Stimulated activated CD8-positive, alpha-beta memory T cell treated with anti-CD3 and anti-CD28 coated beads, Interleukin-2, amount 100 ng/mL, for 48 hours (primary cell): ENCODE measurements around the gene FECH.

ENCODE experiments used
- DNase-seq, 2 donors: peaks; one replicate each; pipeline ENCODE4 v3.0.0-alpha.2; 2020; ENCODE audit warnings: low read depth in 2 of 2

The FECH gene

DNA sequence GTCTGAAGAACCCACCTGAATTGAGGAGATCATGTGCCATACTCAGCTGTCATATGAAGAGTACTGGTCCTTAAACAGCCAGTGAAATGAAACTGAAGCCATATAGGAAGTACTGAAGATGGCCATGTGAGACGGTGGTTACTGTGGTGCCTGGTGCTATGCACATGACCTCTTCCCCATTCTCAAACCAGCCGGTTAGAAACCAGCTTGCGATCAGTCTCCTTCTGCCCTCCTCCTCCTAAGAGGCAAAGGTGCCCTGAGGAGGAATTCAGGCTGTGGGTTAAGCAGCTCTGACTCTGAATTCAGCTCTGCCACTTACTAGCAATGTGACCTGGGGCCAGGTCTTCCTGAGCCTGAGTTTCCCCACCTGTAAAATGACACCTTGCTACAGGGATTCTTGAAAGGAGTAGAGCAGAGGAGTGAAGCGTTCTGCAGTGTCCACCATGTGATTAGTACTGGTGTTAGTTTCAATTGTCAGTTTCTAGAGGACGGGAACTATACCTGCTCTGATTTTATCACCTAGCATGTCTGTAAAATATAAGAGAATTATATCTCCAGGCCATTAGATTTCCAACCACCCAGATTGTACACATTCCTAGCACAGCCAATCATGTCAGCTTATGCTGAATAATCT lies 5.1 kb downstream of the FECH start:
- no peak for DNase-seq

DNA sequence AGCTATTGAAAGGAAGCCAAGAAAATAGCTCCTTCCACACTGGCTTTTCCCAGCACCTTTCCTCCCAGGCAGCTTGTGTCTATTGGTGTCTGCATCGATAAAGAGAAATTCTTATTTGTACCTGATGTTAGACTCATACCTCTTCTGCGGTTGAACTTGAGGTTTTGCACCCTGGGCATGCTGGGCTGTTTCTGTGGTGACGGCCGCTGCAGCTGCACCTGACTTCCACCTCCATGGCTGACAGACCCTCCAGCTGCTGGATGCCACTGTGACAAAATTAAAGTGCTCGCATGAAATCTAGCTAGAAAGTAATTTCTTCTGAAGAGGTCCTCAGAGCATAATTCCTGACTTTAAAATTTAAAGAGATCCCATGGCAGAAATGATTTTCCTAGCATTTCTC lies 6.6 kb downstream of the FECH start:
- DNase-seq, result no peak

DNA sequence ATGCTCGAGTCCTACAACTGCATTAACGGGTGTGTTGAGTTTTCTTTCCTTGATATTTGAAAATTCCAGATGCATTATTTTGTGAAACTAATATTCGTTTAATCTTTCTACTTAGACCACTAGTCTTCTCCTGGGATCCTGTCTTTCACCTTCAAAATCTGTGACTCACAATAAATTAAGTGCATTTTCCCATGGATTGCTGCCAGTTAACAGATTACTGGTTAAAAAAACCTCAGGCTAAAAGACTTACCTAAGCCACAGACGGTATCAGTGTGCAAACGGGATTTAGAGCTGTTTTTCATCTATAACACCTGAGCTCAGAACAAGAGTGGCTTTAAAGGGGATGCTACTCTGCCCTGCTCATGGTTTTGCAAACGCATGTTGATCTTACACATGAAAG lies 10.2 kb downstream of the FECH start:
- no peak for DNase-seq

DNA sequence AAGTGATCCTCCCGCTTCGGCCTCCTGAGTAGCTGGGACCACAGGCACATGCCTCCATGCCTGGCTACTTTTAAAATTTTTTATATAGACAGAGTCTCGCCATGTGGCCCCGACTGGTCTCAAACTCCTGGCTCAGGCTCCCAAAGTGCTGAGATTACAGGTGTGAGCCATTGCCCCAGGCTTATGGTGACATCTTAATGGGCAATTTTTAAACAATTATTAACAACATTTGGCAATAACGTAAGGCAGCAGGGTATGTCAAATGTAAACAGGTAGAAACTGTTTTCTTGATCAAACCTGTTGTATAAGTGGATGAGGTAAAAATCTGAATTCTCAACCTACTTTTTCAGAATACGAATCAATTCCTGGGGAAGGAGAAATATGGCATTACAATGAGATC lies 11.0 kb downstream of the FECH start:
- DNase-seq, result no peak

DNA sequence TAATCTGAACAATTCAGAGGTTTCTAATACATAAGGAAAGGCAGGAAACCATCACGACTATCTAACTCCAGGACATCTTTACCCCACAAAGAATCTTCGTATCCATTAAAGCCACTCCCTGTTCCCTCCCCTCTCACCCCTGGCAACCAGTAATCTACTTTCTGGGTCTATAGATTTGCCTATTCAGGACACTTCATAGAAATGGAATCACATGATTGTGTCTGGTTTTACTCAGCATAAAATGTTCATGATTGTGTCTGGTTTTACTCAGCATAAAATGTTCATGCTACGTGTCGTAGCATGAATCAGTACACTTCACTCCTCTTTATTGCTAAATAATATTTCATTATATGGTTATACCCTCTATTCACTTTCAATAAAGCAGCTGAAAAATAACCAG lies 11.6 kb downstream of the FECH start:
- DNase-seq, result no peak

DNA sequence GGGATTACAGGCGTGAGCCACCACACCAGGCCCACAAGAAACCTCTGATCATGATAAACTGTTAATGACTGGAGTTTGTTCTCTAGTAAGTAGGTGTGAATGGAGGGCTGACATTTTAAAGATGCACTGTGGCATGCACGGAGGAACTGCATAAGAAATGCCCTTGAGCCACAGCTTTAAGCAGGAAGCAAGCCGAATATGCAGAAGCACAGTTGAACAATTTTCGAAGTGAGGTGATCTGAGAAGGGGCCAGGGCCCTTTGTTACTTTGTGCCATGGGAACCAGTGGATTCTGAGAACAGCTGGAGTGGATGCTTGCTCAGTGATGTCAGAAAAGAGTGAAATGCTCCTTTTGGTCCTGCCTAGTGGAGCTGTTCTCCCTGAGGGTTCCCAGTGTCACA lies 16.3 kb downstream of the FECH start:
- no peak for DNase-seq

- no peak for DNase-seq
Measured at GRCh38 chr18:57569133-57569532, 17.4 kb downstream of the FECH start.

DNA sequence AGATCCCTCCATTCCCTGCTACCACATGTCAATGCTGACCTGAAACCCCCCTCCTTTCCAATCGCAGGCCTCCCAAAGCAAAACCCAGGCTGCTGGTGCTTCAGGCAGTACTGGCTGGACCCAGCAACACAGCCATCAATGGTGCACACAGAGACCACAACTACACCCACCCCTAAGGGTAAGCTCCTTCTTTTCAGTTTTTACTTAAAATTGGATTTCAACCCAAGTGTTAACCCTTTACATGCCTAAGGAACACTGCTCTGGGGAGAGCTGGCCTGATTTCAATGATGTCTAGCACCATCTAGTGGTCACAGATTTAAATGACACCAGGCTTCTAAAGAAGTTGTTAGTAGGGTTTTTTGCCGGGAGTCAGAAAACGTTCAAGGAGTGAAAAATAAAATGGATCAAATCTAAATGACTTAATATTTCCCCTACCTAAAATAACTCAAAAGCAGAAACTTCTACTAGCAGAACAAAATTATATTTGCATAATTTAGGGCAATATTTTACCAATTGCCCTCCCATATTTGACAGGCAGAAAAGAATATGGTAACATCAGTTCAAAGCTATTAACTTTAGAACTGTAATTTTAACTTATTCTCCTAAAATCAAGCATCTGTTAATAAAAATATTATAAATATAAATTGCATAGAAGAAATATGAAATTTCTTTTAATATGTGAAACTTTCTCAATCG lies 24.6 kb downstream of the FECH start:
- no peak for DNase-seq

DNA sequence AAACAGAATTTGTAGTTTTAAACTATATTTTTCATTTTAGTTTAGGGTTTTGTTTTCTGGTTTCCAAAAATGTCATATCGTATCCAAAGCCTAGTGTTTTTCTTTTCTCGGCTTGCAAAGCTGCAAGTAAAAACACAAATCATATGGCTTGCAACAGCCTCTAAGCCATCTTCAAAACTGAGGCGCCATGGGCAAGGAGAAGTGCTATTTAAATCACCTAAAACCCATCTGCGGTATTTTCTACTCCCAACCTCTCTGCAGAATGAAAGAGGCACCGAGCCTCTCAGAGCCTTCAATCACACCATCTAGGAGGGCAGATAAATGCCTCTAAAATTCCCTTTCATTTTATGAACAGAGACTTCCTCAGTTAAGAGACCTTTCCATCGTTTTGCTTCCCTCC lies 25.2 kb downstream of the FECH start:
- no peak for DNase-seq

DNA sequence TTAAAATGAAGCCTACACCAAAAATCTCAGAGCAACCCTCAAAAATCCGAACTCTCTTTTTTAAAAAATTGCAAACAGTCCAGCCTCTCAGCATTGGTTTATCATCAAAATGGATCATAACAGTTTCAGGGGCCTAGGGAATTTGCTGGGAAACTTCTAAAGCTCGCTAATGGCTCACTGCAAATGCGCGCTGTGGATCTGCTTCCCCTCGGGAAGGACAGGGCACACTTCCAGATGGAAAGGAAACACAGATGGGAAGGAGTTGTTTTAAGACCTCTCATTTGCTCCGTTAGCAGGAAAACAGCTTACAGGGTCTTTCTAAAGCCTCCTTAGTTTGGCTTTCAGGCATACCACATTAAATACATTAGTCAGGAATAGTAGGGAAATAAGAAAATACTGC lies 27.2 kb downstream of the FECH start:
- DNase-seq, result no peak

DNA sequence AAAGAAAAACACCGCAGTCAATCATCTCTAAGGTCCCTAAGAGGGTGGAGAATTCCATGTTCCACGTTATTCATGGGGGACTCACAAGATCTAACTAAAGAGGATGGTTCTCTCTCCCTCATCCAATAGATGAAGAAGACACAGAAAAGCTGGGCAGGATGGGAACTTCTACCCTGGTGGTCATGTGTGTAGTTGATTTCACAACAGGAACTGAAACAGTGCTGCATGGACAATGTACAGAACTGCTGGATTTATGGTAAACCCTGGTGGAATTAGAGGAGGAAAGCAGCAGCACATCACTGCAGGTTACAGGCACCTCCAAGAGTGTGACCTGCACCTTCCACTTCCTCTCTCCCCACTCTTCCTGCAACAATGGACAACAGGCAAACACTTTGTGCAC lies 31.4 kb downstream of the FECH start:
- DNase-seq, result no peak

- no peak for DNase-seq
Measured at GRCh38 chr18:57550510-57550909, 36.0 kb downstream of the FECH start.

DNA sequence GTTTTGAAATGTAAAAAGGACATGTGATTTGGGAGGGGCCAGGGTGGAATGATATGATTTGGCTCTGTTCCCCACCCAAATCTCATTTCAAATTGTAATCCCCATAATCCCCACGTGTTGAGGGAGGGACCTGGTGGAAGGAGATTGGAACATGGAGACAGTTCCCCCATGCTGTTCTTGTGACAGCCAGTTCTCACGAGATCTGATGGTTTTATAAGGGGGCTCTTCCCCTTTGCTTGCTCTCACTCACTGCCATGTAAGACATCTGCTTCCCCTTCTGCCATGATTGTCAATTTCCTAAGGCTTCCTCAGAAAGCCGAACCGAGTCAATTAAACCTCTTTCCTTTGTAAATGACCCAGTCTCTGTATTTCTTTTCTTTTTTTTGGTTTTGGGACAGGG lies 39.2 kb downstream of the FECH start:
- DNase-seq, result no peak

DNA sequence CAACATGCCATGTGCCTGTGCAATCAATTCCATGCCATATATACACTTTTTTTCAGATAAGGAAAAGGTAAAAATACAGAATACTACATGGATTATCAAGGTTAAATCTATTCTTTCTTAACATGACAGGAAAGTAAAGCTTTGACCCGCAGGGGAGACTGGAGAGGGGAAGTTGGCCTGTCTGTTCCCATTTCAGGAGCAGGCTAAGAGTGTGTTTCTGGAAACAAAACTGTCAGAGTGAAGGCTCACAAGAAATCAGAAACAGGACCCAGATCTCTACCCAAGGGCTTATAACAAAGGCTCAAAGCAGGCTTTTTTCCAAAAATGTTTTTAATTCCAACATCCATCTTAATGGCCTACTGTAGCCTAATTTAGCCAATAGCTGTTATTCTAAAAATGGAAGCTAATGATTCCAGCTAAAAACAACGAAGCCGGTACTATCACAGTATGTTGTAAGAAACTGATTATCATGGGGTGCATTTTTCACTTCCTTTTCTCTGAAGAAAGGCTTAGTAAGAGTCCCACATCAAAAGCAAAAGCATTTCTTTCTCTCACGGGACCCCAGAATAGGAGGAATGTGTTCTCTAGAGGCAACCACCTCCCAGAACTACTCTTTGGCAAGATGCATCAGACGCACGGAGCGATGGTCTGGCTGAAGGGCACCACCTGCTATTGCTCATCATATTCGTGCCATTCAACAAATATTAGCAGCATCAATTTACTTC lies 41.4 kb downstream of the FECH start:
- DNase-seq, result no peak

DNA sequence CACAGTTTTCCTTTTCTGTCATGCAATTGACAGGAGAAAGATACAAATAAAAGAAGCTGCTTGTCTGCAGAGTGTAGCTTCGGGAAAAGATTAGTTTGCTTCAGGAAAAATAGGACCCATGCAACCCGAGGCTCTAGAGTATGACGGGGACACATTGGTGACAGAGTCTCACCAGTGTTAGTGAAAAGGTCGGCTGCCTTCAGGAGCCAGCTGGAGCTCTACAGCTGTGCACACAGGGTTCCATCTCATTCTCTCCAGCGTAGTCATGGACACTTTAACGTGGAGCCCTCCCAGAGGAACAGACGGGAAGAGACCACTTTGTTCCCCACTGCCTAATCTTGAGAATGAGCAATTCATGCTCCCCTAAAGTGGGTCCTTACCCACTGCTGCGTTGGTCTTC lies 42.9 kb downstream of the FECH start:
- DNase-seq, result no peak

DNA sequence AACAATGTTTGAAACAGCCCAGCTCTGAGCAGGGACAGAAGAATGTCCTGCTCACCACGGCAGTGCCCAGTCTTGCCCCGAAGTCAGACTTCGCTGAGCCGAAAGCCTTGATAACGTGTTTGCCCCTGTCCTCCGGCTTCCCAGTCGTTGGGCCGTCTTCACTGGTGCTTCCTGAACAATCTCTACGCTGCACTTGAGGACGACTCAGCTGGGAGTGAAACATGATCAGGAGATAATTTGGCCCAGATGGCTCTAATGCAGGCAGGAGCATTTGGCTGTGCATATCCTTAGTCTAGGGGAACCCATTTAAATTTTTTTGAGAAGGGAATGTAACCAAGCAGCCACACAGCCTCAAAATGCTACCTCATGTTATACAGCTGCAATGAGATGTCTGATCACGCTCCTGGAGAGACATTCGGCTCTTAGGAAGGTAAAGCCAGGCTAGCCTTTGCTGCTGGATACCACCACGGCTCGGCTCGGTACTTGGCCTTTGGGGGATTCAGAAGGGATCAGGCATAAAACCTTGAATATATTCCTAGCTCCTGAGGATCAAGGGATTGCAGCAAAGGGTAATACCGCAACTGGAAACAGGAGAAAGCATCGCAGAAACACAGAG lies 43.6 kb downstream of the FECH start:
- DNase-seq, result no peak

DNA sequence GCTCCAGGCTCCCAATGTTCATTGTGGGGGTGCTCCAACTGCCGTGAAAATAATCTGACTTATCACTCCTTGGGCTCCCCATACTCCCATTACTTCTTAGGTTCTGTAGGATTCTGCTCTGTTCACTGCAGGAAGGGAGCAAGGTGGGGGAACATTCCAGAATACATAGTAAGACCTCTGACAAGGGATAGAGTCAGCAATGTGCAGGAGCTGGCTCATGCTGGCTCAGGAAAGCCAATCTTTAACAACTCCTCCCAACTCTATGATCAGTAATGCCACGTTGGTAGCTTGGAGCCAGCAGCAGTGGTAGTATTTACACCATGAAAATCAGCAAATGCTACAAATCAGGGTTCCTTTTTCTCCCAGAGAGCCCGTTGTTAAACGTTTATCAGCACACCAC lies 44.4 kb downstream of the FECH start:
- no peak for DNase-seq

GRCh38 chr18:57539702-57540101 lies 46.8 kb downstream of the FECH start:
- DNase-seq, result no peak

- DNase-seq, result no peak
Measured at GRCh38 chr18:57538614-57539013, 47.9 kb downstream of the FECH start.

DNA sequence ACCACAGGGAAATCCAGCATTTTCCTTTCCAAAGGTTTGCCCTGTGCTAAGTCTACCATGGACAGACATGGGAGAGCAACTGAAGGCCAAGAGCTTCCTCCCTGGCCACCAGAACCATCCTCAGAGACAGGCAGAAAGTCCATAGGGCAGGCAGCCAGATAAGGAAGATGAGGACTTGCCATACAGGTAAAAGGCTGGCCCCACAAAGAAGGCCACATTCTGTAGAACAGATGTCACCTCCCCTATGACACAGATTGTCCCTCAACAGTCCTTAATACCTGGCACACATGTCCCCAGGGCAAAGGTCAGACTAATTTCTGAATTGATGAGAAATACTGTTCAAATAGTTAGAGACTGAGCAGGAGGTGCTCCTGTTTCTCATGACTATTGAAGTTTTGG lies 52.0 kb downstream of the FECH start:
- DNase-seq, result no peak

- no peak for DNase-seq
Measured at GRCh38 chr18:57533868-57534510, 52.5 kb downstream of the FECH start.
